Measurements from ENCODE around the gene PREP.
"Not testable (repeated sequence)": the region's sequence is repeated elsewhere in the genome, so short reads cannot be mapped to it uniquely, and the experiment has no call there.

The PREP gene

DNA sequence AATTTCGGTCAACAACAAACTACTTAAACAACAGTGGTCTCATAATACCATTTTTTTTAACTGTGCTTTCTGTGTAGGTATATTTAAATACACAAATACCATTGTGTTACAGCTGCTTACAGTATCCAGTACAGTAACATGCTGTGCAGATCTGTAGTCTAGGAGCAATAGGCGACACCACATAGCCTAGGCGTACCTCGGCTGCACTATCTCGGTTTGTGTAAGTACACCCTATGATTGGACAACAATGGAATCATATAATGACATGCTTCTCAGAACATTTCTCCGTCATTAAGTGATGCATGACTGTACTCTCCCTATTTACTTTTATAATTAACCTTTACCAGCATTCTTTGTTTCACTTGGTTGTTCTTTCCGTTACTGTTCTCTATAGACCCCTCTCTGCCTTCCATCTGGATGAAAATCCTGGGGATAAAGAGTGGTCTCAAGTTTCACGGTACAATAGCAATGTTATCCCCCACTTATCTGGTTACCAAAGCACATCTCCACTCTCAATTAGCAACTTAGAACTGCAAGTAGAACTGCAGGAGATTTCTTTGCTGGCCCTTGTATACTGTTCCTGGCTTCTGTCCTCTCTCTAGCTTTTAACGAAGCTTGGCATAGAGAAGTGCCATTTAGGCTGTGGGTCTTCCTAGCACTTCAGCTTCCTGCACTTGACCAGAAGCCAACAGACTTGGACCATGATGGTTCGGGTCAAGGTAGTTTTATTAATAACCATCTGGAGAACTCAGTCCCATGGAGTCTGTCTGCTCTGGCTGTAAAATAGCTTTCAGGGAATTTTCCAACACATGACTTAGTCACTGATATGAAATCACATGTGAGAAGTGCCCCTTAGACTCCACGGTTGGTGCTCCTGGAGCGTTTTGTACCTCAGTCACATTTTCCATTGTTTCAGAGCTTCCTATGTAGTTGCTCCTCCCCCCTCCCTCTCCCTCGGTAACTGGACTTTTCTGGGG lies 142.7 kb downstream of the PREP start:
- no peak for DNase-seq

DNA sequence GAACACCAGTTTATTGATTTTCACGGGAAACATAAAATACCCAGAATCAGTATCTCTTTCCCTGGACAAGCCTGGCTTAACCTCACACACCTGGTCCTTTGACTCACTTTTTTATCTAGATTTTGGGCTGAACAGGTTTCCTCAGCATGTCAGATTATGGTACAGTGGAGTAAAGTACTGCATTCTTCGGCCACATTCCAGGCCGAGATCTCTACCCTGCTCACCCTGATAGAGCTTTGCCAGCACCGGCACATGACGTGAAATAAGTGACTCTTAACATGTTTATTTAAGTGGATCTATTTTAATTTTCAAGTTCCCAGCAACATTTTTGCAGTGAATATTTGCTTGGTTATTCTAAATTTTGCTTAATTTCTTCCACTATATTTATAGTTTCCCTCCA lies 144.1 kb downstream of the PREP start:
- no peak for DNase-seq

GRCh38 chr6:105257340-105257739 lies 145.5 kb downstream of the PREP start:
- no peak for DNase-seq

DNA sequence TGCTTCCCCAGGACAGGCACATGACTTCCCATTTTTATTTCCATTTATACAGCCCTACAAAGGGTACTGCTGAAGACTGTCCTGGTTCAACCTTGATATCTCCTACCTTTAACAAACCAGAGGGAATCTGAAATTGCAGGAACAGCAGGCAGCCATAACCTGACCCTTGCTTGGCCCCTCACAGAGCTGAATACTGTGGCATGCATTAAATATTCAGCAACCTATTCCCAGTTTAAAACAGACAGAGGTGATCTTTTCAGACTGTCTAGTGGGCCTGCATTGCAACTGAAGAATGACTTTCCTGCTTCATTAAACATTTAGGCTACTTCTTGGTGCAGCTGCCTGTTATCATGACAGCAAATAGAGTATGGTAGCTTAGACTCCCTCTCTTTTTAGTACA lies 146.3 kb downstream of the PREP start:
- no peak for DNase-seq

GRCh38 chr6:105253787-105254186 lies 149.1 kb downstream of the PREP start:
- no peak for DNase-seq

DNA sequence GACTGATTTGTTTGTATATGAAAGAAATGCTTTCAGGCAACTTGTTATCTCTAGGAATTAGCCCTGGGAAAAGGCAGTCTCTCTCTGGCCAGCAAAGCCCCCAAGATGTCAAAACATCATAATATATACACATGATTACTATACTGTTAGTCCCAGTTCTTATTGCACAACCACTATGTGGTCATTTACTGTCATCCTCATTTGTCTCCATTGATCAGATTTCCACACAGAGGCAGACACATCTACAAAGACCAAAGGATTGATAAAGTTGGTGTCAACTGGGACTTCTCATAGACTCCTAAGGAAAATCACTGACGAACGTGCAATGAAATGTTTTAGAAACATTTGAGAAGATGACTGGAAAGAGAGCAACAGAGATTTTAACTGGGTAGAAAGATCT lies 151.2 kb downstream of the PREP start:
- DNase-seq, result no peak

DNA sequence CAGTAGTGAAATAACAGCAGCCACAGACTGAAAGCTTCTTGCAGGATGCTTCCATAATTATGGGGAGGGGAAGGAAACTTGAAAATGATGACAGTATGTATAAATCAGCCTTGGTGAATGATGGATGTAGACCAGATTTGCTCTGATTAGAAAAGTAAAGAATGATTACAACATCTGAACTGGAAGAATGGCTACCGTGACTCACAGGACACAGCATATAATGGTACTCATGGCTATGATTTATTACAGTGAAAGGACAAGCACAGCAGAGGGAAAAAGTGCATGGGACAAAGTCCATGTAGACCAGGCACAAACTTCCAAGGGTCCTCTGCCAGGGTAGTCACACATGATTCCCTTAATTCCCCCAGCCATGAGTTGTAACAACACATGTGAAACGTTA lies 152.3 kb downstream of the PREP start:
- DNase-seq, result no peak

DNA sequence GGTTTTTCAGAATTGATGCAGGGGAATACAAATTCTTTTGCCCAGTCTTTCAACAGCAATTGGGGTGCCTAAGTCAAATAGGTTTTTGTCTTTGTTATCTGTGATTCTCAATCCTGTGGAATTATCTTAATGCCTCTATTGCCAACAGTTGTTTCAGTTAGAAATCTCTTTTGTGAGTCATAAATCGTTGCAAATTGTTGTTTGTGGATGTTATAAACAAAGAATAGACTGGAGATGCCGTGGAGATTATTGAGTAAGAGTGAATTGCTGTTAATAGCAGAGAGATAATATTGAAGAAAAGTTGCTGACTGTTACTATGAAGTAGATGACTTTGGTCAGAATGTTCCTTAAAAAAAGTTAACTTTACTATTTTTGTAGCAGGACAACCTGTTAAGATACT lies 159.4 kb downstream of the PREP start:
- no peak for DNase-seq

DNA sequence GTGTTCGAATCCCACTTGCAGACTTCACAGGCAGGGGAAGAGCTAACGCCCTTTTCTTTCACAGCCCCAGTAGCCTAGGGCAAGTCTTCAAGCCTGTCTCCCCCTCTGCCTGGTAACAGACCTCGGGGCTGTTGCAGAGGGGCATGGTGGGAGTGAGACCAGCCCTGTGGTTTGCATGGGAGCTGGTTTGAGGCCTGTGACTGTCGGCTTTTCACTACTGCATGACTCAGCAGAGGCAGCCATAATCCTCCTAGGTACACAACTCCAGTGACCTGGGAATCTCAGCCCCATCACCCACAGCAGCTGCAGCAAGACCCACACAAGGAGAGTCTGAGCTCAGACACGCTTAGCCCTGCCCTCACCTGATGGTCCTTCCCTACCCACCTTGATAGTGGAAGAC lies 167.7 kb downstream of the PREP start:
- DNase-seq, result no peak

- DNase-seq, result not testable (repeated sequence)
Observed at GRCh38 chr6:105231771-105232170, 171.1 kb downstream of the PREP start.
